Naive thymus-derived CD4-positive, alpha-beta T cell (primary cell): ENCODE measurements around the gene CDK9. TPM values are rescaled to one million over a fixed set of nuclear protein-coding genes. Genes with fewer than 3 reads are reported as not detected.

Experiments
- ATAC-seq: fragments of 150-1000 bp; cut with Tn5 transposase; 2 replicates; pipeline ENCODE4 v1.10.0; 2021; ENCODE audit warnings: mild to moderate bottlenecking, moderate library complexity
- CTCF ChIA-PET: fragments of 350-600 bp; sonication (Branson Sonifier 250); formaldehyde crosslinking; loops from one replicate; lab custom pipeline; 2021; ENCODE audit warnings: antibody characterized with exemption; lab: Charles Lee
- POLR2A ChIA-PET: fragments of 350-600 bp; sonication (Branson Sonifier 250); formaldehyde crosslinking; loops from one replicate; lab custom pipeline; 2021; ENCODE audit warnings: antibody characterized with exemption, inconsistent platforms; lab: Charles Lee
- DNase-seq, 9 donors: peaks; one replicate each; pipeline versions ENCODE4 v3.0.0 to v3.0.0-alpha.2; 2020 to 2022; ENCODE audit warnings: mixed read lengths in 1 of 9
- H3K27ac ChIP-seq: one replicate; pipeline ENCODE4 v1.7.0; 2013; ENCODE audit warnings: mild to moderate bottlenecking, low read depth, low read length, moderate library complexity
- H3K27me3 ChIP-seq, 2 donors: one replicate each; pipeline ENCODE4 v1.7.0; 2013; ENCODE audit warnings: low read length in 2 of 2, mild to moderate bottlenecking in 2 of 2, moderate library complexity in 2 of 2; ENCODE audit not compliant: control insufficient read depth in 2 of 2, insufficient read depth in 2 of 2
- H3K36me3 ChIP-seq, 3 experiments: 1 replicate in 2 of 3; 2 replicates in 1 of 3; pipeline ENCODE4 v1.7.0; 2013; ENCODE audit warnings: low read length in 3 of 3, mild to moderate bottlenecking in 3 of 3, moderate library complexity in 1 of 3; ENCODE audit not compliant: insufficient read depth in 3 of 3, control insufficient read depth in 2 of 3
- H3K4me1 ChIP-seq, 2 donors: one replicate each; pipeline ENCODE4 v1.7.0; 2013; ENCODE audit warnings: low read length in 2 of 2, mild to moderate bottlenecking in 2 of 2, moderate library complexity in 1 of 2; ENCODE audit not compliant: control insufficient read depth in 2 of 2, insufficient read depth in 2 of 2
- H3K4me3 ChIP-seq: 2 replicates; pipeline ENCODE4 v1.7.0; 2013; ENCODE audit warnings: mild to moderate bottlenecking, low read length
- H3K9me3 ChIP-seq, 3 experiments: 1 replicate in 2 of 3; 2 replicates in 1 of 3; pipeline ENCODE4 v1.7.0; 2013; ENCODE audit warnings: low read length in 3 of 3; ENCODE audit not compliant: control insufficient read depth in 2 of 3
- H3K27ac Mint-ChIP-seq, 9 donors: one replicate each; pipeline ENCODE4 v1.8.0; 2020 to 2022; ENCODE audit warnings: mixed read lengths in 9 of 9, mild to moderate bottlenecking in 8 of 9, moderate library complexity in 5 of 9, inconsistent platforms in 2 of 9
- H3K27me3 Mint-ChIP-seq, 5 donors: one replicate each; pipeline ENCODE4 v1.8.0; 2021 to 2022; ENCODE audit warnings: mixed read lengths in 5 of 5, mild to moderate bottlenecking in 1 of 5
- H3K36me3 Mint-ChIP-seq, 5 donors: one replicate each; pipeline ENCODE4 v1.8.0; 2020 to 2022; ENCODE audit warnings: mixed read lengths in 5 of 5, mild to moderate bottlenecking in 3 of 5, inconsistent platforms in 1 of 5
- H3K4me1 Mint-ChIP-seq, 7 donors: one replicate each; pipeline ENCODE4 v1.8.0; 2020 to 2022; ENCODE audit warnings: mixed read lengths in 7 of 7, mild to moderate bottlenecking in 3 of 7, inconsistent platforms in 1 of 7
- H3K4me3 Mint-ChIP-seq, 10 donors: one replicate each; pipeline ENCODE4 v1.8.0; 2020 to 2022; ENCODE audit warnings: mild to moderate bottlenecking in 10 of 10, mixed read lengths in 10 of 10, moderate library complexity in 6 of 10, inconsistent platforms in 2 of 10
- H3K9me3 Mint-ChIP-seq, 11 donors: one replicate each; pipeline ENCODE4 v1.8.0; 2020 to 2022; ENCODE audit warnings: mixed read lengths in 11 of 11, mild to moderate bottlenecking in 4 of 11, inconsistent platforms in 1 of 11, moderate library complexity in 1 of 11
- intact Hi-C, 2 donors: fragments of 100-400 bp; cut with micrococcal nuclease; formaldehyde crosslinking; loops; one replicate each; pipeline ENCODE4 v1.15.1; 2023
- microRNA-seq: library from miRNA; unstranded; fragments of <30 nt; microRNA quantifications from one replicate; pipeline ENCODE4 v1.2.0, GENCODE V29; 2022; ENCODE audit warnings: borderline microRNAs expressed
- polyA plus RNA-seq, 2 donors: library from polyadenylated mRNA; unstranded; fragments of 300-500 nt; fragmentation: Illumina TruSeq; gene quantifications; one replicate each; pipeline ENCODE4 v1.2.3, GENCODE V29; 2021
- total RNA-seq, 6 experiments: library from RNA in 5 of 6; stranded (reverse) in 5 of 6; gene quantifications; 1 replicate in 5 of 6; 2 replicates in 1 of 6; pipeline ENCODE4 v1.2.3 and lab custom pipeline; 2021 to 2026

The CDK9 gene
- total and polyA plus RNA-seq, 7 experiments from 2014 or later: 37.5 to 135 (median 120) TPM

GRCh38 chr9:127837346-127837745, 51.5 kb downstream of the CDK9 start:
- Mint-ChIP-seq H3K4me1 (peaks cover 3 to 13% (median 7%) of the 10 kb centered on the region in 7 donors), H3K27ac (no peak overlapping the region), H3K27me3 (no peaks in the 10 kb centered on the region), H3K9me3 (no peaks in the 10 kb centered on the region), H3K4me3 (no peak overlapping the region), H3K36me3 (peaks cover 0 to 4% (median 2%) of the 10 kb centered on the region in 5 donors)
- ChIA-PET POLR2A (interaction anchor here (0.6 kb wide), 1 partner anchor 923 kb away, joined by 3 read pairs; the partner anchor contains the start of gene RALGPS1), CTCF (no interaction called here)
- intact Hi-C loops: no loop called here
- H3K4me1 ChIP-seq: peaks cover 0 to 2% of the 10 kb centered on the region in 2 donors
- H3K27ac ChIP-seq: no peak overlapping the region
- no peaks in the 10 kb centered on the region for H3K9me3 ChIP-seq
- ATAC-seq (no peak), DNase-seq (no peak)
- H3K27me3 ChIP-seq: no peaks in the 10 kb centered on the region
- no peaks in the 10 kb centered on the region for H3K36me3 ChIP-seq
- no peak overlapping the region for H3K4me3 ChIP-seq

- no peaks in the 10 kb centered on the region for H3K27me3 ChIP-seq
- no peaks in the 10 kb centered on the region for H3K4me1 ChIP-seq
- DNase-seq: no peak
- CTCF ChIA-PET: no interaction called here
- Mint-ChIP-seq H3K4me1 (peaks cover 0 to 4% (median 3%) of the 10 kb centered on the region in 7 donors), H3K27me3 (no peaks in the 10 kb centered on the region), H3K36me3 (peaks cover 0 to 7% (median 2%) of the 10 kb centered on the region in 5 donors), H3K9me3 (no peaks in the 10 kb centered on the region), H3K27ac (no peak overlapping the region), H3K4me3 (no peak overlapping the region)
- H3K4me3 ChIP-seq: no peak overlapping the region
- POLR2A ChIA-PET: interaction anchor here (0.6 kb wide), 1 partner anchor 14 kb away, joined by 6 read pairs; no protein-coding TSS in a partner anchor
- H3K9me3 ChIP-seq: no peaks in the 10 kb centered on the region
- ATAC-seq: peak; percentile 78
- no peak overlapping the region for H3K27ac ChIP-seq
- intact Hi-C loops: no loop called here
- peaks cover 0 to 4% (median 0%) of the 10 kb centered on the region in 3 experiments for H3K36me3 ChIP-seq
Observed at GRCh38 chr9:127838375-127839078, 52.7 kb downstream of the CDK9 start.

Small RNA genes within 50 kb of the gene (microRNA-seq; reads per million reads assigned to microRNA genes)
- not detected for gene MIR2861
- gene MIR3960: not detected

Other genes with a start within 250 kb of the CDK9 start
- 10 to 100 TPM in 4 of 5 experiments, 1 to 10 TPM in 1; 6.7 to 17.8 (median 14.1) TPM for gene STXBP1, start 173.8 kb upstream of the CDK9 start, total RNA-seq
- gene STXBP1, start 173.8 kb upstream of the CDK9 start, polyA plus RNA-seq: 1 to 10 TPM; 3.0 to 3.3 TPM
- gene CFAP157, start 79.0 kb upstream of the CDK9 start, total RNA-seq: under 1 TPM in 3 of 5 experiments, not detected in 2; 0.22 to 0.38 (median 0.27) TPM
- under 1 TPM; 0.11 to 0.20 TPM for gene CFAP157, start 79.0 kb upstream of the CDK9 start, polyA plus RNA-seq
- 1 to 10 TPM; 7.8 to 9.5 (median 8.6) TPM for gene PTRH1, start 70.4 kb upstream of the CDK9 start, total RNA-seq
- 10 to 100 TPM; 17.0 to 28.7 TPM for gene PTRH1, start 70.4 kb upstream of the CDK9 start, polyA plus RNA-seq
- 1 to 10 TPM in 4 of 5 experiments, under 1 TPM in 1; 0.29 to 9.9 (median 4.6) TPM for gene TTC16, start 70.0 kb upstream of the CDK9 start, total RNA-seq
- 1 to 10 TPM in 1 of 2 donors, under 1 TPM in 1; 0.73 to 1.7 TPM for gene TTC16, start 70.0 kb upstream of the CDK9 start, polyA plus RNA-seq
- 10 to 100 TPM in 4 of 5 experiments, 1 to 10 TPM in 1; 9.5 to 22.3 (median 10.8) TPM for gene TOR2A, start 50.7 kb upstream of the CDK9 start, total RNA-seq
- 10 to 100 TPM; 16.6 to 20.2 TPM for gene TOR2A, start 50.7 kb upstream of the CDK9 start, polyA plus RNA-seq
- gene SH2D3C, start 7.4 kb upstream of the CDK9 start, total RNA-seq: 10 to 100 TPM; 26.1 to 68.3 (median 51.9) TPM
- 10 to 100 TPM; 20.9 to 72.9 TPM for gene SH2D3C, start 7.4 kb upstream of the CDK9 start, polyA plus RNA-seq
- 100 to 1,000 TPM in 2 of 5 experiments, 10 to 100 TPM in 3; 90.4 to 123 (median 95.4) TPM for gene FPGS, start 16.8 kb downstream of the CDK9 start, total RNA-seq
- 10 to 100 TPM; 37.3 to 51.4 TPM for gene FPGS, start 16.8 kb downstream of the CDK9 start, polyA plus RNA-seq
- 10 to 100 TPM in 4 of 5 experiments, 1 to 10 TPM in 1; 6.2 to 25.8 (median 12.5) TPM for gene ENG, start 68.6 kb downstream of the CDK9 start, total RNA-seq
- 1 to 10 TPM; 4.5 to 6.4 TPM for gene ENG, start 68.6 kb downstream of the CDK9 start, polyA plus RNA-seq
- gene AK1, start 91.6 kb downstream of the CDK9 start, total RNA-seq: 10 to 100 TPM; 33.2 to 64.9 (median 51.6) TPM
- under 1 TPM; 0.09 to 0.21 TPM for gene AK1, start 91.6 kb downstream of the CDK9 start, polyA plus RNA-seq
- 100 to 1,000 TPM in 3 of 5 experiments, 10 to 100 TPM in 2; 63.0 to 125 (median 107) TPM for gene ST6GALNAC6, start 113.6 kb downstream of the CDK9 start, total RNA-seq
- 10 to 100 TPM; 28.3 to 34.5 TPM for gene ST6GALNAC6, start 113.6 kb downstream of the CDK9 start, polyA plus RNA-seq
- 10 to 100 TPM; 28.0 to 51.0 (median 36.1) TPM for gene ST6GALNAC4, start 131.0 kb downstream of the CDK9 start, total RNA-seq
- 10 to 100 TPM; 20.0 to 21.7 TPM for gene ST6GALNAC4, start 131.0 kb downstream of the CDK9 start, polyA plus RNA-seq
- gene PIP5KL1, start 144.7 kb downstream of the CDK9 start, total RNA-seq: 1 to 10 TPM; 1.4 to 2.9 (median 2.1) TPM
- gene PIP5KL1, start 144.7 kb downstream of the CDK9 start, polyA plus RNA-seq: under 1 TPM in 1 of 2 donors, not detected in 1; 0.17 TPM
- gene DPM2, start 151.8 kb downstream of the CDK9 start, total RNA-seq: 10 to 100 TPM; 29.1 to 84.4 (median 56.8) TPM
- gene DPM2, start 151.8 kb downstream of the CDK9 start, polyA plus RNA-seq: 10 to 100 TPM; 29.3 to 39.5 TPM
- 100 to 1,000 TPM; 252 to 664 (median 347) TPM for gene EEIG1, start 195.0 kb downstream of the CDK9 start, total RNA-seq
- gene EEIG1, start 195.0 kb downstream of the CDK9 start, polyA plus RNA-seq: 100 to 1,000 TPM; 124 to 297 TPM